Measurements from ENCODE around the gene IMPACT. TPM values are rescaled to one million over a fixed set of nuclear protein-coding genes. Genes with fewer than 3 reads are reported as not detected.
A peak's percentile ranks its signal among the peaks of the same experiment; 100 is the strongest.

Gene IMPACT
- total and polyA plus RNA-seq, 3 donors from 2014 or later: 49.0 to 59.7 (median 50.4) TPM

DNA sequence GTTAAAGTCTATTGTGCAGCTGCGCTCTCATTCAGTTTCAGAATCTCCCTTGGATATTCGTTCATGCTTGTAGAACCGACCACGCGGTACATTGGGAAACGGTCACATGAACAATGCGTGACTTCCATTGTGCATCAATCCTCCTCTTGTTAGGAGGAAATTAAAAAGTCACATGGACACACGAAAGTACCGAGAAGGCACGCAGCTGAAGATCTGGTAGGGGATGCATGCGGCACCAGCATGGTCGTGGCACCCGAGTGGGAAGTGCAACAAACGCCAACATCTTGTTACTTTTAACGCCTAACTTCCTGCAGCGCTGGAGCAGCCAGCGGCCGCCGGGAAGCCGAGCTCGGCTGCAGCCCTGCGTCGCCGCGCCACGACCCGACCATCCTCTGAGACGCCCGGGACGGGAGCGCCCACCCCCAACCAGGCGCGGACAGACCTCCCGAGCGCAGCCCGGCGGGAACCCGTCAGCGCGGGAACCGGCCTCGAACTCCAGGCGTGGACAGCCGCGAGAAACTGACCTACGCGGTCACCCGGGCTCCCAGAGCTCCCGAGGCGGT lies 29.3 kb upstream of the IMPACT start:
- Histone ChIP-seq H3K4me1 (peaks cover 10% of the 10 kb centered on the region), H3K36me3 (ENCODE audit: low read depth, missing control alignments) (no peaks in the 10 kb centered on the region), H3K27me3 (no peaks in the 10 kb centered on the region), H3K9me3 (no peaks in the 10 kb centered on the region), H3K27ac (peak overlapping the region; percentile 77 to 89), H3K4me3 (peak overlapping the region; percentile 68 to 83)
- DNase-seq: peak; percentile 93
- WGBS, 2 donors: 0 to 1% methylated on average over 20 to 45 of the region's 50 CpGs
- TF ChIP-seq, protein P1, sequence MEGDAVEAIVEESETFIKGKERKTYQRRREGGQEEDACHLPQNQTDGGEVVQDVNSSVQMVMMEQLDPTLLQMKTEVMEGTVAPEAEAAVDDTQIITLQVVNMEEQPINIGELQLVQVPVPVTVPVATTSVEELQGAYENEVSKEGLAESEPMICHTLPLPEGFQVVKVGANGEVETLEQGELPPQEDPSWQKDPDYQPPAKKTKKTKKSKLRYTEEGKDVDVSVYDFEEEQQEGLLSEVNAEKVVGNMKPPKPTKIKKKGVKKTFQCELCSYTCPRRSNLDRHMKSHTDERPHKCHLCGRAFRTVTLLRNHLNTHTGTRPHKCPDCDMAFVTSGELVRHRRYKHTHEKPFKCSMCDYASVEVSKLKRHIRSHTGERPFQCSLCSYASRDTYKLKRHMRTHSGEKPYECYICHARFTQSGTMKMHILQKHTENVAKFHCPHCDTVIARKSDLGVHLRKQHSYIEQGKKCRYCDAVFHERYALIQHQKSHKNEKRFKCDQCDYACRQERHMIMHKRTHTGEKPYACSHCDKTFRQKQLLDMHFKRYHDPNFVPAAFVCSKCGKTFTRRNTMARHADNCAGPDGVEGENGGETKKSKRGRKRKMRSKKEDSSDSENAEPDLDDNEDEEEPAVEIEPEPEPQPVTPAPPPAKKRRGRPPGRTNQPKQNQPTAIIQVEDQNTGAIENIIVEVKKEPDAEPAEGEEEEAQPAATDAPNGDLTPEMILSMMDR (IDR thresholded peaks at IDR 0.05): no peak
- no peak for TF ChIP-seq POLR2A (IDR thresholded peaks at IDR 0.05)
- intact Hi-C loops (cut with DNase I; ENCODE audit: low total_unique reads): no loop called here

DNA sequence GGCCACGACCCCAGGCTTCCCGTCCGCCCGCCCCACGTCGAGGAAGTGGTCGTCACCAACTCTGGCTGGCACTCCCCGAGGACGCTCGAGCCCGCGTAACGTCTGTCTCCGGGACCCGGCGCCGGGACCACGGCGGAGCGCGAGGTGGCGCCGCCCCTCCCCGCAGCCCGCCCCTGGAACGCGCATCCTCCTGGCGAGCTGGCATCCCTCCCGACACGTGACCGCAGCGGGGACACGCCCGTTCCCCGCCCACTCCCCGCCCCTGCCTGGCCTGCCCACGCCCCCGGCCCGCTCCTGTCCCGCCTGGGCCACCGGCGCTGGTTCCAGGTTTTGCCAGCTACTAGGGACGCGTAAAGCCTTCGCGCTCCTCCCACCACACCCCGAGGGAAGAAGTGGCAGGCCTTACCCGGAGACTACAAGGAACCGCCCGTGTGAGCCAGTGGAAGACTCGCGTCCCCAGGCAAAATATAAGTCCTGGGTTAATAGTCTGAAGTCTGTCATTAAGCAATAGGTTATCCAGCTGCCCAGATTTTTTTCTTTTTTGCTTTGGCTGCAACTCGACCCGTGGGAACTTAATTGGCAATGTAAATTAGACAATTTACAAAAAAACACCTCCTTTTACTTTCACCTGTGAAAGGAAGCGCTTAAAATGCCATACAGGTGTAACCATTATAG lies 28.6 kb upstream of the IMPACT start, which contains the start of gene OSBPL1A:
Gene OSBPL1A, minus strand, starts transcription at position 131 of the 675 bp plus-strand sequence. CDS start 20,291 bp downstream, outside the sequence.
- intact Hi-C loops (cut with DNase I; ENCODE audit: low total_unique reads): no loop called here

DNA sequence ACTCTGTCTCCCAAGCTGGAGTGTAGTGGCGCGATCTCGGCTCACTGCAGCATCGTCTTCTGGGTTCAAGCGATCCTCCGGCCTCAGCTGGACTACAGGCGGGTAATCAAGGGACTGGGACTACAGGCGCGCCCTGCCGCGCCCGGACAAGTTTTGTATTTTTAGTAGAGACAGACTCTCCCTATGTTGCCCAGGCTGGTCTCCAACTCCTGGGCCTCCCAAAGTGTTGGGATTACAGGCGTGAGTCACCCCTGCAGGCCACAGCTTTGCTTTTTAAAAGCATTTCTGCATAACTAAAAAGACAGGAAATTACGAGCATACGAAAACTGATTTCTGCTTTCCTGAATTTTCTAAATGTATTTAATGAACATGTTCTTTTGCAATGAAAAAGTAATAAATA lies 27.9 kb upstream of the IMPACT start:
- Histone ChIP-seq H3K4me1 (peaks cover 10% of the 10 kb centered on the region), H3K27ac (no peak overlapping the region), H3K36me3 (ENCODE audit: low read depth, missing control alignments) (no peaks in the 10 kb centered on the region), H3K9me3 (no peaks in the 10 kb centered on the region), H3K4me3 (peak overlapping the region in 1 of 2 donors; percentile 83), H3K27me3 (no peaks in the 10 kb centered on the region)
- DNase-seq: no peak
- TF ChIP-seq, protein P1 (IDR thresholded peaks at IDR 0.05): no peak
- no peak for TF ChIP-seq POLR2A (IDR thresholded peaks at IDR 0.05)
- WGBS, 2 donors: 59 to 69% methylated on average over 15 of the region's 15 CpGs
- intact Hi-C loops (cut with DNase I; ENCODE audit: low total_unique reads): no loop called here

More for the DNA sequence above, 28.6 kb upstream of the IMPACT start, which contains the start of gene OSBPL1A:
- TF ChIP-seq POLR2A (IDR thresholded peaks at IDR 0.05): no peak
- TF ChIP-seq, protein P1 (IDR thresholded peaks at IDR 0.05): no peak
- peak; percentile 95 for DNase-seq
- peak within 1 kb of the TSS; percentile 77 to 89 for H3K27ac ChIP-seq
- WGBS, 2 donors: 2 to 3% methylated on average over 28 to 48 of the region's 55 CpGs
- H3K9me3 ChIP-seq: no peaks in the 10 kb centered on the region
- H3K4me3 ChIP-seq: peak within 1 kb of the TSS; percentile 68 to 83
- no peaks in the 10 kb centered on the region for H3K36me3 ChIP-seq (ENCODE audit: low read depth, missing control alignments)
- no peaks in the 10 kb centered on the region for H3K27me3 ChIP-seq
- H3K4me1 ChIP-seq: peaks cover 10% of the 10 kb centered on the region

DNA sequence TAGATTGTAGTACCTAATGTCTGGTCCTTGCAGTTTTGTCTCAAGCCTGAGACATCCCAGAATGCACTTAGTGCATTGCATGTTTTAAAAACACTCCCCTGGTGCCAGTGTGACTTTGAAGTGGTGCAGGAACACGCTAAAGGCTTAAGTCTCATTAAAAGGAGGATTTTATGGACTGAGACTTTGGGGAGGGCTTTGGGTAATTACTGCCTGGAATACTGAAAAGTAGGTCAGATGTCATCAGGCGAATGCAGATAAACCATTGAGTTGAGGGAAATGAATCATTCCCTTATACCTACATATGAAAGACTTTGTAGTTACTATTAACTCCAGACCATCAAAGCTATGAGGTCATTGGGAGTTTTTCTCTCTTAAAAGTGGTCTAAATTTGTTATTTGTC lies 25.9 kb upstream of the IMPACT start:
- WGBS, 2 donors: 88 to 90% methylated on average over 2 of the region's 2 CpGs
- DNase-seq: no peak
- Histone ChIP-seq H3K9me3 (no peaks in the 10 kb centered on the region), H3K27me3 (no peaks in the 10 kb centered on the region), H3K27ac (no peak overlapping the region), H3K4me1 (peaks cover 6% of the 10 kb centered on the region), H3K4me3 (no peak overlapping the region), H3K36me3 (ENCODE audit: low read depth, missing control alignments) (no peaks in the 10 kb centered on the region)
- TF ChIP-seq, protein P1 (IDR thresholded peaks at IDR 0.05): no peak
- TF ChIP-seq POLR2A (IDR thresholded peaks at IDR 0.05): no peak
- intact Hi-C loops (cut with DNase I; ENCODE audit: low total_unique reads): no loop called here

All from testis (tissue), 3 donors.